Left cardiac atrium (tissue), 4 donors: ENCODE data around the gene ARHGEF2. TPM values are rescaled to one million over a fixed set of nuclear protein-coding genes. Genes with fewer than 3 reads are reported as not detected.

Experiments
- ATAC-seq, 2 donors: fragments of 200-7000 bp; cut with Tn5 transposase; one replicate each; pipeline ENCODE4 v1.9.1; 2020; ENCODE audit warnings: mild to moderate bottlenecking in 2 of 2, moderate library complexity in 2 of 2
- DNase-seq: peaks from one replicate; pipeline ENCODE4 v3.0.0-alpha.2; 2020
- intact Hi-C, 2 donors: fragments of 100-400 bp; cut with DNase I; formaldehyde crosslinking; loops; one replicate each; pipeline versions ENCODE4 v1.14.1 to v1.15.1; 2022 to 2023
- total RNA-seq, 2 donors: library from RNA; stranded (reverse); fragmentation: NEBNext Ultra II Directional; extraction: Animal tissue kit (Norgen Biotek cat#: 25700); gene quantifications; one replicate each; pipeline ENCODE4 v1.2.1, GENCODE V29; 2021
- donor health status: DM: no; HTN: yes; CAD: no.
- donor health status: DM: no; HTN: yes; CAD: no; lungs with severe emphysema.
- donor health status: DM: yes; HTN: yes; CAD: no.
- donor health status: Dilated cardiomyopathy.

ARHGEF2 gene
- total RNA-seq, 2 donors from 2014 or later: 63.4 to 70.8 TPM

GRCh38 chr1:155952505-155952890 is 25.8 kb downstream of the ARHGEF2 start:
- intact Hi-C loops: no loop called here
- no peak for ATAC-seq
- no peak for DNase-seq

- ATAC-seq: no peak
- intact Hi-C loops: no loop called here
Observed at GRCh38 chr1:155951753-155952504, 26.4 kb downstream of the ARHGEF2 start.

GRCh38 chr1:155950829-155951228 is 27.5 kb downstream of the ARHGEF2 start:
- DNase-seq: no peak
- intact Hi-C loops: no loop called here
- no peak for ATAC-seq

More at GRCh38 chr1:155951753-155952504, 26.4 kb downstream of the ARHGEF2 start:
- DNase-seq: no peak

GRCh38 chr1:155947741-155948140 is 30.6 kb downstream of the ARHGEF2 start:
- ATAC-seq (no peak), DNase-seq (no peak)
- intact Hi-C loops: no loop called here

GRCh38 chr1:155947292-155947691 is 31.1 kb downstream of the ARHGEF2 start:
- no peak for ATAC-seq
- no peak for DNase-seq
- intact Hi-C loops: no loop called here

- intact Hi-C loops: no loop called here
- DNase-seq (no peak), ATAC-seq (no peak)
Observed at GRCh38 chr1:155946633-155947219, 31.6 kb downstream of the ARHGEF2 start.

- ATAC-seq (no peak), DNase-seq (no peak)
- intact Hi-C loops: loop anchor here in 1 of 2 donors (5.0 kb wide), 1 partner anchor 33 kb away; the partner anchor contains the start of gene ARHGEF2
Observed at GRCh38 chr1:155944444-155944799, 33.9 kb downstream of the ARHGEF2 start.

- intact Hi-C loops: loop anchor here in 1 of 2 donors (5.0 kb wide), 1 partner anchor 35 kb away; the partner anchor contains the start of gene ARHGEF2
- no peak for DNase-seq
- no peak for ATAC-seq
Observed at GRCh38 chr1:155942578-155943141, 35.7 kb downstream of the ARHGEF2 start.

GRCh38 chr1:155941845-155942531 is 36.4 kb downstream of the ARHGEF2 start:
- intact Hi-C loops: loop anchor here in 1 of 2 donors (5.0 kb wide), 1 partner anchor 35 kb away; the partner anchor contains the start of gene ARHGEF2
- ATAC-seq (peak in 1 of 2 donors; percentile 1), DNase-seq (no peak)

- ATAC-seq: peak; percentile 28 to 41
- intact Hi-C loops: loop anchor here in 1 of 2 donors (5.0 kb wide), 1 partner anchor 36 kb away; the partner anchor contains the start of gene ARHGEF2
- DNase-seq: peak; percentile 46
Observed at GRCh38 chr1:155940993-155941844, 37.1 kb downstream of the ARHGEF2 start, which contains the start of gene RXFP4. RXFP4 (plus strand) TSS chr1:155941638; CDS start chr1:155941710, 72 bp downstream.

- ATAC-seq (peak; percentile 70 to 75), DNase-seq (peak; percentile 56)
- intact Hi-C loops: loop anchor here in 1 of 2 donors (5.0 kb wide), 1 partner anchor 37 kb away; the partner anchor contains the start of gene ARHGEF2
Observed at GRCh38 chr1:155940482-155940992, 37.8 kb downstream of the ARHGEF2 start.

- DNase-seq (no peak), ATAC-seq (peak; percentile 4 to 14)
- intact Hi-C loops: loop anchor here (2.0 kb wide), 1 partner anchor 51 kb away; no protein-coding TSS in a partner anchor
Observed at GRCh38 chr1:155938220-155938627, 40.1 kb downstream of the ARHGEF2 start.

GRCh38 chr1:155934936-155935590 is 43.3 kb downstream of the ARHGEF2 start:
- no peak for ATAC-seq
- no peak for DNase-seq
- intact Hi-C loops: no loop called here

GRCh38 chr1:155934097-155934935 is 44.0 kb downstream of the ARHGEF2 start, which contains the start of gene KHDC4:
KHDC4 (minus strand) TSS chr1:155934413; CDS start chr1:155934373, 40 bp downstream.
- DNase-seq (peak; percentile 97), ATAC-seq (peak; percentile 98)
- intact Hi-C loops: no loop called here

- intact Hi-C loops: no loop called here
- peak in 1 of 2 donors; percentile 4 for ATAC-seq
- DNase-seq: no peak
Observed at GRCh38 chr1:155933591-155934096, 44.7 kb downstream of the ARHGEF2 start.

- ATAC-seq (no peak), DNase-seq (no peak)
- intact Hi-C loops: no loop called here
Observed at GRCh38 chr1:155932487-155932886, 45.9 kb downstream of the ARHGEF2 start.
